Measurements from ENCODE around the gene HOXD10.

Gene HOXD10

DNA sequence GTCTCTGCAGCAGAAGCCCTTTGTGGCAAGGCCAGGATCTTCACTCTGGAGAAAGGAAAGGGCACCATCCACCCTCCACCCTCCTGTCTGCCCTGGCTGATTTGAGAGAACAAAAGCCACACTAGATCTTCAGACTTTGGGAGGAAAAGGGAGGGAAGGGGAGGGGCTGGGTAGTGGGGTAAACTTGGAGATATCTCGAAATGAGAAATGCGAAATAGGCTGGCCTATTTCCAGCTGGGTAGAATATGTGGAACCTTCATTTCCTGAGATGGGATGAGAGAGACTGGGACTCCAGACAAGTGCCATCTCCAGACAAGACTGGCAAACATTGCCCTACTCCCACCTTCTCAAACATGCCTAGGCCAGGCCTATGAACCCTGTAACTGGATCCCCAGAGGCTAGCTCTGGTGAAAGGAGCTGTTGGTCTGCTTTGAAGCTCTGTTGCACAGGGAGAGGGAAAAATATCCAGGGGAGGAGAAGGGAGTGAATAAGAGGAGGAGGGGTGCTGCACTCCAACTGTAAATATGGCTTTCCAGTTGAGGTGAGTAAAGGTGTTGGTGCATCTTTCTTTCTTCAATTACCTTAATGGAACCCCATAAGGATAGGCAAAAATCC, 15.3 kb upstream of the HOXD10 start:
- H3K9ac ChIP-seq (ENCODE audit: low read length): no peak overlapping the region

DNA sequence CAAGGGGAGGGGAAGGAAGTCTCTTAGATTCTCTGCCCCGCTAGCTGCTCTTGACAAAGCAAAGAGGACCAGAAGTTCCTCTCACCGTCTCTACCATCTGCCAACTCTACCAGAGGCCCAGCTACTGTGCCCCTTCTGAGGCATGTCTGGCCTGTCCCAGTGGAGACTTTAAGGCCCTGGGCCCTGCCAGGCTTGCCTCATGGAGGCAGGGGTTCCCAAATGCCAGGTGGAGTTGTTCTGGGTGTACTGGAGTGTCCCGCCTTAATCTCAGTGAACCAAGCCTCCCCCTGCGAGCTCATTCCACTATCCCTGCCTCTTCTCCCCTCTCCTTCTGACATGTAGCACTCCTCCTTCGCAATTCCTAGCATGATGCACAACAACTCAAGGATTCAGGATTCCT, 14.7 kb upstream of the HOXD10 start:
- Histone ChIP-seq H4K20me1 (ENCODE audit: insufficient read depth, low read length) (no peaks in the 10 kb centered on the region), H2AFZ (ENCODE audit: low read length) (no peak overlapping the region), H3K9ac (ENCODE audit: low read length) (no peak overlapping the region), H3K4me1 (ENCODE audit: low read length) (no peaks in the 10 kb centered on the region), H3K9me2 (replicated peaks; ENCODE audit: insufficient read depth, low read length) (no peaks in the 10 kb centered on the region), H3K4me2 (ENCODE audit: low read depth, low read length) (no peak overlapping the region), H3K36me3 (replicated peaks; ENCODE audit: insufficient read depth, low read length) (no peaks in the 10 kb centered on the region), H3K27me3 (replicated peaks; ENCODE audit: insufficient read depth, low read length) (peaks cover 14% of the 10 kb centered on the region), H3K4me3 (ENCODE audit: low read length) (no peak overlapping the region), H3K27ac (ENCODE audit: low read length) (no peak overlapping the region), H3K79me2 (ENCODE audit: low read length) (no peaks in the 10 kb centered on the region), H3F3A (ENCODE audit: insufficient read depth, low read length) (peaks cover 5% of the 10 kb centered on the region; the same call in 1 of the 2 replicates), H3K9me3 (replicated peaks; ENCODE audit: insufficient read depth, low read length) (no peaks in the 10 kb centered on the region)
- TF ChIP-seq, protein P1, sequence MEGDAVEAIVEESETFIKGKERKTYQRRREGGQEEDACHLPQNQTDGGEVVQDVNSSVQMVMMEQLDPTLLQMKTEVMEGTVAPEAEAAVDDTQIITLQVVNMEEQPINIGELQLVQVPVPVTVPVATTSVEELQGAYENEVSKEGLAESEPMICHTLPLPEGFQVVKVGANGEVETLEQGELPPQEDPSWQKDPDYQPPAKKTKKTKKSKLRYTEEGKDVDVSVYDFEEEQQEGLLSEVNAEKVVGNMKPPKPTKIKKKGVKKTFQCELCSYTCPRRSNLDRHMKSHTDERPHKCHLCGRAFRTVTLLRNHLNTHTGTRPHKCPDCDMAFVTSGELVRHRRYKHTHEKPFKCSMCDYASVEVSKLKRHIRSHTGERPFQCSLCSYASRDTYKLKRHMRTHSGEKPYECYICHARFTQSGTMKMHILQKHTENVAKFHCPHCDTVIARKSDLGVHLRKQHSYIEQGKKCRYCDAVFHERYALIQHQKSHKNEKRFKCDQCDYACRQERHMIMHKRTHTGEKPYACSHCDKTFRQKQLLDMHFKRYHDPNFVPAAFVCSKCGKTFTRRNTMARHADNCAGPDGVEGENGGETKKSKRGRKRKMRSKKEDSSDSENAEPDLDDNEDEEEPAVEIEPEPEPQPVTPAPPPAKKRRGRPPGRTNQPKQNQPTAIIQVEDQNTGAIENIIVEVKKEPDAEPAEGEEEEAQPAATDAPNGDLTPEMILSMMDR (IDR thresholded peaks at IDR 0.05; ENCODE audit: low read length): no peak
- no peak for TF ChIP-seq EZH2phosphoT487 (IDR thresholded peaks at IDR 0.05; ENCODE audit: low read length)
- no peak for TF ChIP-seq EZH2 (optimal IDR thresholded peaks at IDR 0.05; ENCODE audit: low read depth, low read length)
- DNase-seq: no peak

More for the DNA sequence above, 15.3 kb upstream of the HOXD10 start:
- Histone ChIP-seq H3K79me2 (ENCODE audit: low read length) (no peaks in the 10 kb centered on the region), H3K9me3 (replicated peaks; ENCODE audit: insufficient read depth, low read length) (no peaks in the 10 kb centered on the region), H3K4me3 (ENCODE audit: low read length) (no peak overlapping the region), H3K27me3 (replicated peaks; ENCODE audit: insufficient read depth, low read length) (peaks cover 14% of the 10 kb centered on the region), H2AFZ (ENCODE audit: low read length) (no peak overlapping the region), H3K4me1 (ENCODE audit: low read length) (no peaks in the 10 kb centered on the region), H3K27ac (ENCODE audit: low read length) (no peak overlapping the region), H4K20me1 (ENCODE audit: insufficient read depth, low read length) (no peaks in the 10 kb centered on the region), H3K4me2 (ENCODE audit: low read depth, low read length) (no peak overlapping the region), H3F3A (ENCODE audit: insufficient read depth, low read length) (peaks cover 10% of the 10 kb centered on the region), H3K36me3 (replicated peaks; ENCODE audit: insufficient read depth, low read length) (no peaks in the 10 kb centered on the region), H3K9me2 (replicated peaks; ENCODE audit: insufficient read depth, low read length) (no peaks in the 10 kb centered on the region)
- no peak for DNase-seq
- TF ChIP-seq, protein P1 (IDR thresholded peaks at IDR 0.05; ENCODE audit: low read length): no peak
- TF ChIP-seq EZH2 (optimal IDR thresholded peaks at IDR 0.05; ENCODE audit: low read depth, low read length) (no peak), EZH2phosphoT487 (IDR thresholded peaks at IDR 0.05; ENCODE audit: low read length) (no peak)

DNA sequence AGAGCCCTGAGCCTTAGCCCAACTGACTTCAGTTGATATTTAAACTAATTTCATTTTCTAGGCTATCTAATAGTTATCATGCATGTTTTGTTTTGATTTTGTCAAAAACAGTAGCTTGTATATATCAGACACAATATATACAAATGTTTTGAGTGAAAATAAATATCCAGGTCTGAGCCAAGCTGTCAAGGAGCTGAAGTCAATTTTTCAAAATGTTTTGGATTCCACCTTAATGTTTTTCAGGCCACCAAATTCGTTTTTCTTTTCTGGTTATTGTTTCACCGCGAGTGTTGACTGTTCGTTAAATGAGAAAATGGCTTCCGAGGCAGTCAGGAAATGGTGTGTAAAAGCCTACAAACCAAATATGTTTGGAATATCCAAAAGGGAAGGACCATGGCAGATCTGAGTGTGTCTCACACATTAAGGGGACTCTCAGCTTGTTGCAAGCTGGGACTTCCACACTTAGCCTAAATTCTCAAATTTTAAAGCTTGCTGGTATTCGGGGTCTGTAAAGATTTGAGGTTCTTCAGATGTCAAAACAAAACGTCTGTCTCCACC, 14.2 kb upstream of the HOXD10 start:
- H2AFZ ChIP-seq (ENCODE audit: low read length): no peak overlapping the region
- H3K36me3 ChIP-seq (replicated peaks; ENCODE audit: insufficient read depth, low read length): no peaks in the 10 kb centered on the region
- no peak overlapping the region for H3K27ac ChIP-seq (ENCODE audit: low read length)
- no peak for DNase-seq
- no peaks in the 10 kb centered on the region for H3K9me2 ChIP-seq (replicated peaks; ENCODE audit: insufficient read depth, low read length)
- no peaks in the 10 kb centered on the region for H3K79me2 ChIP-seq (ENCODE audit: low read length)
- no peak overlapping the region for H3K9ac ChIP-seq (ENCODE audit: low read length)
- H3K27me3 ChIP-seq (replicated peaks; ENCODE audit: insufficient read depth, low read length): peaks cover 14% of the 10 kb centered on the region
- H3K4me1 ChIP-seq (ENCODE audit: low read length): no peaks in the 10 kb centered on the region
- H4K20me1 ChIP-seq (ENCODE audit: insufficient read depth, low read length): no peaks in the 10 kb centered on the region
- H3K9me3 ChIP-seq (replicated peaks; ENCODE audit: insufficient read depth, low read length): no peaks in the 10 kb centered on the region
- no peaks in the 10 kb centered on the region for H3F3A ChIP-seq (ENCODE audit: insufficient read depth, low read length)
- H3K4me3 ChIP-seq (ENCODE audit: low read length): no peak overlapping the region
- TF ChIP-seq, protein P1 (IDR thresholded peaks at IDR 0.05; ENCODE audit: low read length): no peak
- TF ChIP-seq EZH2phosphoT487 (IDR thresholded peaks at IDR 0.05; ENCODE audit: low read length): no peak
- no peak for TF ChIP-seq EZH2 (optimal IDR thresholded peaks at IDR 0.05; ENCODE audit: low read depth, low read length)
- H3K4me2 ChIP-seq (ENCODE audit: low read depth, low read length): no peak overlapping the region
